Measurements from ENCODE around the gene ZXDB.

Gene ZXDB

GRCh38 chrX:57641338-57641737, 49.5 kb downstream of the ZXDB start:
- H3K4me1 ChIP-seq (ENCODE audit: insufficient read depth, poor library complexity, severe bottlenecking), result peaks cover 19% of the 10 kb centered on the region
- no peak overlapping the region for H3K4me3 ChIP-seq (ENCODE audit: severe bottlenecking)
- H3K27ac ChIP-seq (ENCODE audit: poor library complexity, severe bottlenecking), result peak overlapping the region; percentile 64
- TF ChIP-seq CTCF (IDR thresholded peaks at IDR 0.05; ENCODE audit: poor library complexity, severe bottlenecking), result no peak
- H3K9me3 ChIP-seq (ENCODE audit: severe bottlenecking), result no peaks in the 10 kb centered on the region
- H3K36me3 ChIP-seq (ENCODE audit: low read depth), result no peaks in the 10 kb centered on the region
- no peaks in the 10 kb centered on the region for H3K27me3 ChIP-seq (ENCODE audit: insufficient read depth, poor library complexity, severe bottlenecking)
- DNase-seq (ENCODE audit: low spot score), result no peak
- ATAC-seq (ENCODE audit: low read depth), result peak; percentile 68

GRCh38 chrX:57643698-57644097, 51.9 kb downstream of the ZXDB start:
- Histone ChIP-seq H3K36me3 (ENCODE audit: low read depth) (no peaks in the 10 kb centered on the region), H3K4me3 (ENCODE audit: severe bottlenecking) (no peak overlapping the region), H3K27ac (ENCODE audit: poor library complexity, severe bottlenecking) (peak overlapping the region; percentile 64), H3K27me3 (ENCODE audit: insufficient read depth, poor library complexity, severe bottlenecking) (no peaks in the 10 kb centered on the region), H3K4me1 (ENCODE audit: insufficient read depth, poor library complexity, severe bottlenecking) (peaks cover 19% of the 10 kb centered on the region), H3K9me3 (ENCODE audit: severe bottlenecking) (no peaks in the 10 kb centered on the region)
- no peak for TF ChIP-seq CTCF (IDR thresholded peaks at IDR 0.05; ENCODE audit: poor library complexity, severe bottlenecking)
- peak; percentile 82 for ATAC-seq (ENCODE audit: low read depth)
- no peak for DNase-seq (ENCODE audit: low spot score)

GRCh38 chrX:57647020-57647419, 55.2 kb downstream of the ZXDB start:
- H3K27ac ChIP-seq (ENCODE audit: poor library complexity, severe bottlenecking), result no peak overlapping the region

More at GRCh38 chrX:57647020-57647419, 55.2 kb downstream of the ZXDB start:
- H3K4me3 ChIP-seq (ENCODE audit: severe bottlenecking), result no peak overlapping the region
- TF ChIP-seq CTCF (IDR thresholded peaks at IDR 0.05; ENCODE audit: poor library complexity, severe bottlenecking), result no peak
- H3K27me3 ChIP-seq (ENCODE audit: insufficient read depth, poor library complexity, severe bottlenecking), result no peaks in the 10 kb centered on the region
- DNase-seq (ENCODE audit: low spot score) (no peak), ATAC-seq (ENCODE audit: low read depth) (no peak)
- no peaks in the 10 kb centered on the region for H3K36me3 ChIP-seq (ENCODE audit: low read depth)
- no peaks in the 10 kb centered on the region for H3K9me3 ChIP-seq (ENCODE audit: severe bottlenecking)
- H3K4me1 ChIP-seq (ENCODE audit: insufficient read depth, poor library complexity, severe bottlenecking), result peaks cover 11% of the 10 kb centered on the region
